Measurements from ENCODE around the gene HAS3. TPM values are rescaled to one million over a fixed set of nuclear protein-coding genes. Genes with fewer than 3 reads are reported as not detected.

HAS3 gene, protein sequence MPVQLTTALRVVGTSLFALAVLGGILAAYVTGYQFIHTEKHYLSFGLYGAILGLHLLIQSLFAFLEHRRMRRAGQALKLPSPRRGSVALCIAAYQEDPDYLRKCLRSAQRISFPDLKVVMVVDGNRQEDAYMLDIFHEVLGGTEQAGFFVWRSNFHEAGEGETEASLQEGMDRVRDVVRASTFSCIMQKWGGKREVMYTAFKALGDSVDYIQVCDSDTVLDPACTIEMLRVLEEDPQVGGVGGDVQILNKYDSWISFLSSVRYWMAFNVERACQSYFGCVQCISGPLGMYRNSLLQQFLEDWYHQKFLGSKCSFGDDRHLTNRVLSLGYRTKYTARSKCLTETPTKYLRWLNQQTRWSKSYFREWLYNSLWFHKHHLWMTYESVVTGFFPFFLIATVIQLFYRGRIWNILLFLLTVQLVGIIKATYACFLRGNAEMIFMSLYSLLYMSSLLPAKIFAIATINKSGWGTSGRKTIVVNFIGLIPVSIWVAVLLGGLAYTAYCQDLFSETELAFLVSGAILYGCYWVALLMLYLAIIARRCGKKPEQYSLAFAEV
- total RNA-seq (2021) (54.4 to 66.9 TPM (median 56.0 TPM) in 3 replicates), Bru-seq, nascent RNA (percentile 87 among the genes with signal in this experiment)
- long read RNA-seq, experiment 1, transcript HAS3-205 (4 exons, 2,170 nt): major isoform, 17 of 105 reads
- long read RNA-seq, experiment 1, transcript HAS3-203 (4 exons, 900 nt): minor isoform, 11 of 105 reads
- long read RNA-seq, experiment 1, partial matches to known transcripts: 46 of 105 reads
- long read RNA-seq, experiment 1, other reads (novel, unspliced or antisense): 31 of 105 reads
- long read RNA-seq, experiment 2, partial matches to known transcripts: 5 of 49 reads
- long read RNA-seq, experiment 2, other reads (novel, unspliced or antisense): 36 of 49 reads
- long read RNA-seq, experiment 3, partial matches to known transcripts: 0 of 8 reads
- long read RNA-seq, experiment 3, other reads (novel, unspliced or antisense): 5 of 8 reads

DNA sequence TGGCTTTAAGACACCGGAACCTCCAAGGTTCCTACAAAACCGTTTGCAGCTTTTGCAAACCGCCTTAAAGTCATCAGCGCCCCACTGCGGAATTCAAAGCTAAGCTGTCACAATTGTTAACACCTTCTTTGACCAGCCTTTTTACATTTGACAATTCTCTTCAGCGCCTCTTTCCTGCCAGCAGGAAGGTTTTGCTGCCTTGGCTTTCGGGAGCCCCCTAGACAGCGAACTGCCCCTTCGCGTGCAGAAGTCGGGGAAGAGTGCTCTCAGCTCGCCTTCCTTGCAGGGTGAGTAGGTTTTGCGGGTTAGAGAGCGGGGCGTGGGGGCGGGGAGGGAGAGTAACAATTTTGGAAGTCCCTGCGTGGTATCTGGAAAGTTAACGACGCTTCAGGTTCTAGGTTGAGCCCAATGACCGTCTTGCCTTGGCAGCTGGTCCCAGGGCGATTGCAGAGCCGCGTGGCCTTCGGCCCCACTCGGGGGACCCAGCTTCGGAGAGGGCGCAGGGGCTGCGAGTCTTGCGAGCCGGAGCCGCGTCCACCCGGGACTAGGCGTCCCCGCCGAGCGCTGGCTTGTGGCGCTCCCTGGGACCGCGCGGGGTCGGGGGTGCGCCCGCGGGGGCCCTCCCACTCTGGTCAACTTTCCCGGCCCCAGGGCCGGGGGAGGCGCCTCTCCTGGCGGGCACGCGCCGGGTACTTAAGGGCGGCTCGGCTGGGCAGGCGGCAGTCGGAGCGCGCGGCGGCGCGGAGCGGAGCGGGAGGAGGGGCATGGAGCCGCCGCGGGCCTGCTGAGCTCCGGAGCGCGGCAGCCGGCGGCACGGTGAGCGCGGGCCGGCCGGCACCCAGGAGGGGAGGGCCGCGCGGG, at the start of gene HAS3:
HAS3 (plus strand) TSS at position 153 of the 861 bp plus-strand sequence. CDS start 3,743 bp downstream, outside the sequence.
- ChIA-PET POLR2A (interaction anchor here (0.6 to 1.6 kb wide), 5 partner anchors 16 to 697 kb away, joined by 3 to 6 read pairs (median 4); no protein-coding TSS in a partner anchor), CTCF (interaction anchor here (0.5 to 2.2 kb wide), 17 partner anchors 12 to 577 kb away, joined by 3 to 18 read pairs (median 4); partner anchors contain the start of gene CDH3)
- peak within 1 kb of the TSS; percentile 98 for H3K27ac Mint-ChIP-seq
- ATAC-seq: peak; percentile 25
- H3K27me3 Mint-ChIP-seq (ENCODE audit: low read depth): peaks cover 6% of the 10 kb centered on the region; the same call in 1 of the 2 replicates
- peaks cover 67% of the 10 kb centered on the region for H3K4me1 Mint-ChIP-seq
- peak; percentile 74 for DNase-seq (ENCODE audit: low spot score)
- peaks cover 14% of the 10 kb centered on the region for H3K36me3 Mint-ChIP-seq
- no peaks in the 10 kb centered on the region for H3K9me3 Mint-ChIP-seq
- peak within 1 kb of the TSS; percentile 96 for H3K4me3 Mint-ChIP-seq
- TF ChIP-seq ATF1 (CRISPR knock-in tag; IDR thresholded peaks at IDR 0.05): no peak
- no peak for TF ChIP-seq CREB1 (CRISPR knock-in tag; IDR thresholded peaks at IDR 0.05)
- TF ChIP-seq, protein P1, sequence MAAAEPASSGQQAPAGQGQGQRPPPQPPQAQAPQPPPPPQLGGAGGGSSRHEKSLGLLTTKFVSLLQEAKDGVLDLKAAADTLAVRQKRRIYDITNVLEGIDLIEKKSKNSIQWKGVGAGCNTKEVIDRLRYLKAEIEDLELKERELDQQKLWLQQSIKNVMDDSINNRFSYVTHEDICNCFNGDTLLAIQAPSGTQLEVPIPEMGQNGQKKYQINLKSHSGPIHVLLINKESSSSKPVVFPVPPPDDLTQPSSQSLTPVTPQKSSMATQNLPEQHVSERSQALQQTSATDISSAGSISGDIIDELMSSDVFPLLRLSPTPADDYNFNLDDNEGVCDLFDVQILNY (CRISPR knock-in tag; IDR thresholded peaks at IDR 0.05): no peak
- TF ChIP-seq ZNF232 (CRISPR knock-in tag; IDR thresholded peaks at IDR 0.05): peak; percentile 47
- TF ChIP-seq ZNF138 (CRISPR knock-in tag; conservative IDR thresholded peaks at IDR 0.05): no peak
- TF ChIP-seq FOXK1 (CRISPR knock-in tag; IDR thresholded peaks at IDR 0.05): no peak; the same call in 1 of the 2 replicates
- TF ChIP-seq JUN (CRISPR knock-in tag; IDR thresholded peaks at IDR 0.05): no peak
- TF ChIP-seq RORB (CRISPR knock-in tag; IDR thresholded peaks at IDR 0.05): no peak
- TF ChIP-seq, protein P2, sequence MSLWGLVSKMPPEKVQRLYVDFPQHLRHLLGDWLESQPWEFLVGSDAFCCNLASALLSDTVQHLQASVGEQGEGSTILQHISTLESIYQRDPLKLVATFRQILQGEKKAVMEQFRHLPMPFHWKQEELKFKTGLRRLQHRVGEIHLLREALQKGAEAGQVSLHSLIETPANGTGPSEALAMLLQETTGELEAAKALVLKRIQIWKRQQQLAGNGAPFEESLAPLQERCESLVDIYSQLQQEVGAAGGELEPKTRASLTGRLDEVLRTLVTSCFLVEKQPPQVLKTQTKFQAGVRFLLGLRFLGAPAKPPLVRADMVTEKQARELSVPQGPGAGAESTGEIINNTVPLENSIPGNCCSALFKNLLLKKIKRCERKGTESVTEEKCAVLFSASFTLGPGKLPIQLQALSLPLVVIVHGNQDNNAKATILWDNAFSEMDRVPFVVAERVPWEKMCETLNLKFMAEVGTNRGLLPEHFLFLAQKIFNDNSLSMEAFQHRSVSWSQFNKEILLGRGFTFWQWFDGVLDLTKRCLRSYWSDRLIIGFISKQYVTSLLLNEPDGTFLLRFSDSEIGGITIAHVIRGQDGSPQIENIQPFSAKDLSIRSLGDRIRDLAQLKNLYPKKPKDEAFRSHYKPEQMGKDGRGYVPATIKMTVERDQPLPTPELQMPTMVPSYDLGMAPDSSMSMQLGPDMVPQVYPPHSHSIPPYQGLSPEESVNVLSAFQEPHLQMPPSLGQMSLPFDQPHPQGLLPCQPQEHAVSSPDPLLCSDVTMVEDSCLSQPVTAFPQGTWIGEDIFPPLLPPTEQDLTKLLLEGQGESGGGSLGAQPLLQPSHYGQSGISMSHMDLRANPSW (CRISPR knock-in tag; conservative IDR thresholded peaks at IDR 0.05; ENCODE audit: low read depth): no peak
- no peak for TF ChIP-seq IRF2 (CRISPR knock-in tag; IDR thresholded peaks at IDR 0.05; ENCODE audit: borderline replicate concordance, low read depth)
- TF ChIP-seq MXD4 (CRISPR knock-in tag; IDR thresholded peaks at IDR 0.05; ENCODE audit: borderline replicate concordance): no peak
- TF ChIP-seq SMAD4 (CRISPR knock-in tag; IDR thresholded peaks at IDR 0.05): 0 out of 2 replicates have a peak, but pooled peaks have one; percentile 20
- TF ChIP-seq SMAD3 (CRISPR knock-in tag; IDR thresholded peaks at IDR 0.05; ENCODE audit: borderline replicate concordance): 0 out of 2 replicates have a peak, but pooled peaks have one; percentile 17
- TF ChIP-seq, protein P3, sequence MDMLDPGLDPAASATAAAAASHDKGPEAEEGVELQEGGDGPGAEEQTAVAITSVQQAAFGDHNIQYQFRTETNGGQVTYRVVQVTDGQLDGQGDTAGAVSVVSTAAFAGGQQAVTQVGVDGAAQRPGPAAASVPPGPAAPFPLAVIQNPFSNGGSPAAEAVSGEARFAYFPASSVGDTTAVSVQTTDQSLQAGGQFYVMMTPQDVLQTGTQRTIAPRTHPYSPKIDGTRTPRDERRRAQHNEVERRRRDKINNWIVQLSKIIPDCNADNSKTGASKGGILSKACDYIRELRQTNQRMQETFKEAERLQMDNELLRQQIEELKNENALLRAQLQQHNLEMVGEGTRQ (CRISPR knock-in tag; IDR thresholded peaks at IDR 0.05): peak; percentile 12; the same call in 1 of the 2 replicates
- TF ChIP-seq, protein P4, sequence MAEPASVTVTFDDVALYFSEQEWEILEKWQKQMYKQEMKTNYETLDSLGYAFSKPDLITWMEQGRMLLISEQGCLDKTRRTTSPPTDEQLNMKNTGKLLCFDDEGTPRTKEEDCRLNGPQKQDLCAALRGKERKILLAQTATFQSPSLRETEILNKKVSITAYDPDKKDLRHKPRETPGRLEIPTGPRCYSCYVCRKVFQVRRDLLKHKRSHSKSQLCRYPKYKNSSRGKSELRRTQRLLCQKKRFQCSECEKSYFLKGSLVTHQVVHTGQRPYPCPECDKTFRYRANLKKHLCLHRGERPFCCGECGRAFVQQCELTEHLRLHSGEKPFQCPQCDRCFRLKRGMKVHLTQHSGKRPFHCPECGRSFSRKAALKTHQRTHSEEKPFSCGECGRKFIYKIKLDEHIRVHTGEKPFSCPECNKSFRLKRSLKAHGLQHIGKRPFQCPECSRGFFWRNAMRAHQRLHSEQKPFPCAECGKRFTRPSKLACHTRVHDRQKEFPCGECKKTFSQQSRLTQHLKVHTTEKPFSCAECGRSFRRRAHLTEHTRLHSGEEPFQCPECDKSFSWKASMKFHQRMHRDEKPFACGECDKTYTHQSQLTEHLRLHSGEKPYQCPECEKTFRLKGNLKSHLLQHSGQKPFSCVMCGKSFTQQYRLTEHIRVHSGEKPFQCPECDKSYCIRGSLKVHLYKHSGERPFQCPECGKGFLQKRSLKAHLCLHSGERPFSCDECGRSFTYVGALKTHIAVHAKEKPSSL (CRISPR knock-in tag; conservative IDR thresholded peaks at IDR 0.05): 0 out of 2 replicates have a peak, but pooled peaks have one; percentile 14
- TF ChIP-seq NFYB (CRISPR knock-in tag; conservative IDR thresholded peaks at IDR 0.05; ENCODE audit: low read depth): no peak; the same call in 1 of the 2 replicates
- 0 out of 2 replicates have a peak, but pooled peaks have one; percentile 25 for TF ChIP-seq ZNF317 (CRISPR knock-in tag; IDR thresholded peaks at IDR 0.05; ENCODE audit: borderline replicate concordance, low read depth)
- TF ChIP-seq, protein P5, sequence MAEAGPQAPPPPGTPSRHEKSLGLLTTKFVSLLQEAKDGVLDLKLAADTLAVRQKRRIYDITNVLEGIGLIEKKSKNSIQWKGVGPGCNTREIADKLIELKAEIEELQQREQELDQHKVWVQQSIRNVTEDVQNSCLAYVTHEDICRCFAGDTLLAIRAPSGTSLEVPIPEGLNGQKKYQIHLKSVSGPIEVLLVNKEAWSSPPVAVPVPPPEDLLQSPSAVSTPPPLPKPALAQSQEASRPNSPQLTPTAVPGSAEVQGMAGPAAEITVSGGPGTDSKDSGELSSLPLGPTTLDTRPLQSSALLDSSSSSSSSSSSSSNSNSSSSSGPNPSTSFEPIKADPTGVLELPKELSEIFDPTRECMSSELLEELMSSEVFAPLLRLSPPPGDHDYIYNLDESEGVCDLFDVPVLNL (CRISPR knock-in tag; IDR thresholded peaks at IDR 0.05; ENCODE audit: borderline replicate concordance, low read depth): peak; percentile 52; the same call in 1 of the 2 replicates
- TF ChIP-seq, protein P6, sequence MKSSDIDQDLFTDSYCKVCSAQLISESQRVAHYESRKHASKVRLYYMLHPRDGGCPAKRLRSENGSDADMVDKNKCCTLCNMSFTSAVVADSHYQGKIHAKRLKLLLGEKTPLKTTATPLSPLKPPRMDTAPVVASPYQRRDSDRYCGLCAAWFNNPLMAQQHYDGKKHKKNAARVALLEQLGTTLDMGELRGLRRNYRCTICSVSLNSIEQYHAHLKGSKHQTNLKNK (CRISPR knock-in tag; IDR thresholded peaks at IDR 0.05): 0 out of 2 replicates have a peak, but pooled peaks have one; percentile 21
- TF ChIP-seq MYBL2 (CRISPR knock-in tag; IDR thresholded peaks at IDR 0.05): peak; percentile 77
- TF ChIP-seq, protein P7, sequence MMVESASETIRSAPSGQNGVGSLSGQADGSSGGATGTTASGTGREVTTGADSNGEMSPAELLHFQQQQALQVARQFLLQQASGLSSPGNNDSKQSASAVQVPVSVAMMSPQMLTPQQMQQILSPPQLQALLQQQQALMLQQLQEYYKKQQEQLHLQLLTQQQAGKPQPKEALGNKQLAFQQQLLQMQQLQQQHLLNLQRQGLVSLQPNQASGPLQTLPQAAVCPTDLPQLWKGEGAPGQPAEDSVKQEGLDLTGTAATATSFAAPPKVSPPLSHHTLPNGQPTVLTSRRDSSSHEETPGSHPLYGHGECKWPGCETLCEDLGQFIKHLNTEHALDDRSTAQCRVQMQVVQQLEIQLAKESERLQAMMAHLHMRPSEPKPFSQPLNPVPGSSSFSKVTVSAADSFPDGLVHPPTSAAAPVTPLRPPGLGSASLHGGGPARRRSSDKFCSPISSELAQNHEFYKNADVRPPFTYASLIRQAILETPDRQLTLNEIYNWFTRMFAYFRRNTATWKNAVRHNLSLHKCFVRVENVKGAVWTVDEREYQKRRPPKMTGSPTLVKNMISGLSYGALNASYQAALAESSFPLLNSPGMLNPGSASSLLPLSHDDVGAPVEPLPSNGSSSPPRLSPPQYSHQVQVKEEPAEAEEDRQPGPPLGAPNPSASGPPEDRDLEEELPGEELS (CRISPR knock-in tag; IDR thresholded peaks at IDR 0.05): 0 out of 2 replicates have a peak, but pooled peaks have one; percentile 8
